NCI-H2171 (cell line): Measurements from ENCODE around the gene GALNS.
"Not testable (repeated sequence)": the region's sequence is repeated elsewhere in the genome, so short reads cannot be mapped to it uniquely, and the experiment has no call there.

Experiments used
- DNase-seq: peaks from one replicate; lab custom pipeline; 2025; lab: John Stamatoyannopoulos, UW

The GALNS gene

GRCh38 chr16:88783391-88784073, 73.2 kb downstream of the GALNS start:
- no peak for DNase-seq

GRCh38 chr16:88782454-88783390, 74.0 kb downstream of the GALNS start:
- DNase-seq, result no peak

- DNase-seq, result no peak
Measured at GRCh38 chr16:88781140-88782077, 75.3 kb downstream of the GALNS start.

- no peak for DNase-seq
Measured at GRCh38 chr16:88780142-88781062, 76.3 kb downstream of the GALNS start.

- no peak for DNase-seq
Measured at GRCh38 chr16:88779406-88780141, 77.2 kb downstream of the GALNS start.

GRCh38 chr16:88778541-88779065, 78.1 kb downstream of the GALNS start:
- DNase-seq, result no peak

GRCh38 chr16:88778271-88778525, 78.5 kb downstream of the GALNS start:
- no peak for DNase-seq

GRCh38 chr16:88777471-88778270, 79.1 kb downstream of the GALNS start:
- DNase-seq, result no peak

GRCh38 chr16:88775825-88776224, 80.9 kb downstream of the GALNS start:
- DNase-seq, result no peak

GRCh38 chr16:88774544-88775393, 82.0 kb downstream of the GALNS start:
- no peak for DNase-seq

- no peak for DNase-seq
Measured at GRCh38 chr16:88773812-88774291, 82.9 kb downstream of the GALNS start.

GRCh38 chr16:88772871-88773811, 83.6 kb downstream of the GALNS start:
- DNase-seq, result peak; percentile 67

GRCh38 chr16:88771781-88772180, 85.0 kb downstream of the GALNS start:
- not testable (repeated sequence) for DNase-seq

GRCh38 chr16:88771294-88771772, 85.4 kb downstream of the GALNS start:
- DNase-seq, result no peak

GRCh38 chr16:88770461-88771293, 86.1 kb downstream of the GALNS start:
- peak; percentile 63 for DNase-seq
